Stimulated activated CD8-positive, alpha-beta memory T cell treated with anti-CD3 and anti-CD28 coated beads, Interleukin-2, amount 100 ng/mL, for 48 hours (primary cell): ENCODE data around the gene RIPK1.
A peak's percentile ranks its signal among the peaks of the same experiment; 100 is the strongest.
"Not testable (repeated sequence)": the region's sequence is repeated elsewhere in the genome, so short reads cannot be mapped to it uniquely, and the experiment has no call there.

ENCODE experiments used
- DNase-seq, 2 donors: peaks; one replicate each; pipeline ENCODE4 v3.0.0-alpha.2; 2020; ENCODE audit warnings: low read depth in 2 of 2

RIPK1 gene

DNA sequence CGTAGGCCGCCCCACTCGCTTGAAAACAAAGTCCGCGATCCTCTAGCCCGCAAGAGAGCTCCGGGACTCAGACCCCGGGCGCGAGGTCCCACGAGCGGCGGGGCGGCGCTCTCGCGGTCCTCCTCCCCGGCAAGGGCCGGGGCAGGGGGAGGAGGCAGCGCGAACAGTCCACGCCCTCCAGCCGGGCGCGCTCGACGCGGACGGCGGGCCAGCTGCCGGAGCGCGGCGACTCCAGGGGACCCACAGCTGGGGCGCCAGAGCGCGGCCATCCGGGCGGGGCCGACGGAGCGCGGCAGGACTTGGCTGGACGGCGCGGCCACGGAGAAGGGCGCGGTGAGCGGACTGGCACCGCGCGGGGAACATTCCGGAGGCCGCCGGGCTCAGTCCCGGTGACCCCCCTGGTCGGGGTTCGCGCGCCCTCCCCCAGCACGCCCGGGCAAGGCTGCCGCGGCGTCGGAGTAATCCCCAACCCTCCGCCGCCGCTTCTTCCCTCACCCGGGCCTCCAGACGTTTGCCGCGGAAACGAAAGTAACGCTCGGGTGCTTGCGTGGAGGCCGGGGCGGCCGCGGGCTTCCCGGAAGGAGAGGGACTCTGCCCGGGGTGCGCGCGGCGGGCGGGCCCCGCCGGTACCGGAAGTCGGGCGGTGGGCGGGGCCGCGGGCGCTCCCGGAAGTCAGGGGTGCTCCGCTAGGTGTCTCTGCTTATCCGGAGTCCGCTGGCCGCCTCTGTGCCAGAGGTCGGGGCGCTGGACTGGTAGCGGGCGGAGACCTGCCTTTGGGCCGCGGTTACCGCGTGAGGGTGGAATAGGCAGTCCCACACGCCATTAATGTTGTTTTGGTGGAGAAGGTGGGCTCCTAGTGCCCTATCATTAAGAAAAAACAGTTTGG lies at the start of gene RIPK1:
TSS of gene RIPK1 (plus strand) at position 166 of the 886 bp plus-strand sequence. CDS start 8,330 bp downstream, outside the sequence.
- DNase-seq, result peak; percentile 93

GRCh38 chr6:3019065-3019464 lies 49.2 kb upstream of the RIPK1 start:
- DNase-seq, result no peak

- no peak for DNase-seq
Measured at GRCh38 chr6:3019749-3020320, 48.5 kb upstream of the RIPK1 start.

- DNase-seq, result not testable (repeated sequence)
Measured at GRCh38 chr6:3020976-3021598, 47.2 kb upstream of the RIPK1 start.

- no peak for DNase-seq
Measured at GRCh38 chr6:3022765-3023662, 45.3 kb upstream of the RIPK1 start.

GRCh38 chr6:3023663-3024483 lies 44.4 kb upstream of the RIPK1 start:
- DNase-seq, result peak; percentile 85 to 89

GRCh38 chr6:3026791-3027626 lies 41.3 kb upstream of the RIPK1 start:
- no peak for DNase-seq

GRCh38 chr6:3028156-3028555 lies 40.1 kb upstream of the RIPK1 start:
- DNase-seq, result not testable (repeated sequence)

DNA sequence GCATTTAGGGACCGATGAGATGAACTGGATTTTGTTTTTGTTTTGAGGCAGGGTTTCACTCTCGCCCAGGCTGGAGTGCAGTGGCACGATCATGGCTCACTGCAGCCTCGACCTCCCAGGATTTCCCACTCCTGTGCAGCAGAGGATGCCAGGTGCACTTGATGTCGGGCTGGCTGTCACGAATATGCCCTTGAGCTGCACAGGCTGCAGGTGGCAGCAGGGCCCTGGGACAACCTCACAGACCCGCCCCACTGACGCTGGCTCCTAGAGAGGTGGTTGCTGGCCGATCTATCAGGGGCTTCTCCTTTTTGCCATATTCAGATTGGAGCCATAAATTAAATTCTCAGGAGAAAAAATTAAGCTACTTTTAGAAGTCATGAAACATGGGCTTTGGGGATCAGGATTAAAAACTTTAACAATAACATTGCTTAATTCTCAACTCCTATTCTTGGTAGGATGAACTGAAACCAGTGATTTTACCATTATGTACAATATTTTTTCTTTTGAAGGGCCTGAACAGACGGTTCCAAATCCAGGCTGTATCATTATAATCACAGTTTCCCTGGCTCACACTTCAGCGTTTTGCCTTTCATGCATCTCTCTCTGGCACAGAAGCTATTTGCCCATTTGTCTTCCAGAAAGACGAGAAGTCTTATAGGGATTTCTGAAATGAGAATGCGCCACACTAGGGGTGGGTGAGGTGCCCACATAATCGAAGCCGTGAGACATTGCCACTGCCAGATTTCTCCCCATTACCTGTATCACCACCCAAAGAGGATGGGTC lies 36.2 kb upstream of the RIPK1 start:
- no peak for DNase-seq

DNA sequence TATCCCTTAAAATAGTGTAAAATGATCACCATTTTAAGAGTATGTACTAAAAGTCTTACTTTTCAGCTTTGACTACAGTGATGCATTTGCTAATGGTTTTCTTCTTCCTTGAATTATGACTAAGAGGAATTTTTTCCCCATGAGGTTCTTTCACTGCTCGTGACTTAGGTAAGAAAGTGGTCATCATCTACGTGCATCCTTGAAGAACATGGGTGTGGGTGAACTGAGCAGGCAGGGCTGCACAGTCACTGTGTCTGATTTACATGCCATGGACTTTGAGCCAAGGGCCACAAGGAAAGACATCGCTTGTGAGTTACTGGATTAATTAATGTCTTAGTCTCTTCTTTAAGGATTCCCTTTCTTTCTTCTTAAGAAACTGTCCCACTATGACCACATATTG lies 35.3 kb upstream of the RIPK1 start:
- no peak for DNase-seq

DNA sequence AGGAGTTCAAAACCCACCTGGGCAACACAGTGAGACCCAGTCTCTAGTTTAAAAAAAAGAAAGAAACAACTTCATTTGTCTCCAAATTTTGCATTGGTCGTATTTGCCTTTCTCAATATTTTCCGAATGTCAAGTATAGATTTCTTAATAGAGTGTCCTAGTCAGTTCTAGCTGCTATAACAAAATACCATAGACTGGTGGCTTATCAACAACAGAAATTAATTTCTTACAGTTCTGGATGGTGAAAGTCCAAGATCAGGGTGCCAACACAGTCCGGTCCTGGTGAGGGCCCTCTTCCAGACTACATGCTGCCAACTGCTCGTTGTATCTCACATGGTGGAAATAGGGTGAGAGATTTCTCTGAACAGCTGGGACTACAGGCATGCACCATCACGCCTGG lies 34.6 kb upstream of the RIPK1 start:
- no peak for DNase-seq

- no peak for DNase-seq
Measured at GRCh38 chr6:3035397-3035796, 32.9 kb upstream of the RIPK1 start.

- DNase-seq, result no peak
Measured at GRCh38 chr6:3036861-3037637, 31.2 kb upstream of the RIPK1 start.

DNA sequence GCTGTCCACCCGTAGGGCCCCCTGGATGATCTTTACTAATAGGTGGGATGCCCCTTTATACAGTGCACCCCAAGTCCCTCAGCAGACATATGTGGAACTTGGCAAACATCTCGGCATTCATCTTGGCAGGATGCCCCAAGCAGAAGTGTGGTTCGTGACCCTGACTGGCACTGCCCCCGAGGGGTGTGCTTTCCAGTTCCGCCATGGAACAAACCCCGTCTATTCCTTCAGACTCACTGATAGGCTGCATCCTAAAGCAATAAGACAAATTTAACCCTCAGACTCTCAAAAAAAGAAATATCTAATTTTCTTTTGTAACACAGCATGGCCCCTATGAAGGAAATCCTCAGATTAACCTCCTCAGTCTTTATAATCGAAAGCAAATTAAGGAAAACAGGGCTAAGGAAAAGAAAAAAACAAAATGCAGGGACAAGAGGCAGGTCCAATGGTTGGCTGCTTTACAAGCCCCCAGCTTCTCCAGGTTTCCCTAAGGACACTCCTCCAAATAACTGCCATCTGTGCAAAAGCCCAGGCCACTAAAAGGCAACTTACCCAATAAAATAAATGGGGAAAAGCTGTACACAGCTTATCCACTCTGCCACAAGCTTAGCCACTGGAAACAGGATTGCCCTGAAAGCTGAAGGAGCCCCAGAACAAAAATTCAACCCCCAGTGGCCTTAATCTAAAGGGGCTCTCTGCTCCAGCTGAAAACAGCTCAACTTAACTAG lies 30.5 kb upstream of the RIPK1 start:
- DNase-seq, result no peak

GRCh38 chr6:3039384-3039783 lies 28.9 kb upstream of the RIPK1 start:
- no peak for DNase-seq

DNA sequence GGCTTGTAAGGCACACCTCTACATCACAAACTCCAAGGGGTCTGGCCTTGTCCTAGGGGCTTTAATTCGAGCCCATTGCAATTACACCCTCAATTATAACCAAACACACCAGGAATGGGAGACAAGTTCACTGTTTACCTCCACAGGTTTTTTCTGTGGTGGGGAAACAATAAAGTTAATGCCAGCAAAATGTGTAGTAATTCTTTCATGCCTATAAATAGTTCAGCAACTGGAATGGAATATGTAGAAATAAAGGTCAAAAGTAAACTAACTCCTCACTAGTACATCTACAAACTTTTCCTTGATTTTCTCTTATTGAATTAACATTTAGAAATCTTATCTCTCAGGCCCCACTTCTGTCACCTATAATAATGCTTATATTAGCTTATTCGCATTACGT lies 27.1 kb upstream of the RIPK1 start:
- no peak for DNase-seq

GRCh38 chr6:3041606-3042005 lies 26.7 kb upstream of the RIPK1 start:
- no peak for DNase-seq

GRCh38 chr6:3045369-3045768 lies 22.9 kb upstream of the RIPK1 start:
- no peak for DNase-seq
